Measurements from ENCODE around the gene IGF2R.

Gene IGF2R

DNA sequence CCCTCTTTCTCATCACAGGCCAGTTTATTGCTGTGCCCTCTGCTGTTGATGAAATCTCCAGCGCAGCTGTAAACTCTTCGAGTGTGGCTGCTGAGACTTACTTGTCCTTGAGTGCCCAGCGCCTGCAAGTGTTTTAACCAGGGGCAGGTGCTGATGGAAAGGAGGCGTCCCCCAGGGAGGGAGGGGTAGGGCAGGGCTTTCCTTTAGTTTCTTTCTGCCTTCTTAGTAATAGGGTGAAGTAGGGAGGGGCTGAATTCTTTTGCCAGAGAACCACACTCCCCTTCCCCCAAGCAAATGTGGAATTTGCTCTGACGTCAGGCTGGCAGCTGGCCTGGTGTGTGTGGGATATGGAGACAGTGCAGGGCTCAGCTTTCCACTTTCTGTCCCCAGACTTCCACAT is 61.2 kb downstream of the IGF2R start:
- TF ChIP-seq, protein P1, sequence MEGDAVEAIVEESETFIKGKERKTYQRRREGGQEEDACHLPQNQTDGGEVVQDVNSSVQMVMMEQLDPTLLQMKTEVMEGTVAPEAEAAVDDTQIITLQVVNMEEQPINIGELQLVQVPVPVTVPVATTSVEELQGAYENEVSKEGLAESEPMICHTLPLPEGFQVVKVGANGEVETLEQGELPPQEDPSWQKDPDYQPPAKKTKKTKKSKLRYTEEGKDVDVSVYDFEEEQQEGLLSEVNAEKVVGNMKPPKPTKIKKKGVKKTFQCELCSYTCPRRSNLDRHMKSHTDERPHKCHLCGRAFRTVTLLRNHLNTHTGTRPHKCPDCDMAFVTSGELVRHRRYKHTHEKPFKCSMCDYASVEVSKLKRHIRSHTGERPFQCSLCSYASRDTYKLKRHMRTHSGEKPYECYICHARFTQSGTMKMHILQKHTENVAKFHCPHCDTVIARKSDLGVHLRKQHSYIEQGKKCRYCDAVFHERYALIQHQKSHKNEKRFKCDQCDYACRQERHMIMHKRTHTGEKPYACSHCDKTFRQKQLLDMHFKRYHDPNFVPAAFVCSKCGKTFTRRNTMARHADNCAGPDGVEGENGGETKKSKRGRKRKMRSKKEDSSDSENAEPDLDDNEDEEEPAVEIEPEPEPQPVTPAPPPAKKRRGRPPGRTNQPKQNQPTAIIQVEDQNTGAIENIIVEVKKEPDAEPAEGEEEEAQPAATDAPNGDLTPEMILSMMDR (conservative IDR thresholded peaks at IDR 0.05; ENCODE audit: control insufficient read depth, insufficient read depth, low read depth, low read length): peak; percentile 3
- peak; percentile 97 for DNase-seq (ENCODE audit: low read depth)
- no peak overlapping the region for H3K4me3 ChIP-seq (ENCODE audit: control insufficient read depth, low read depth, low read length)

DNA sequence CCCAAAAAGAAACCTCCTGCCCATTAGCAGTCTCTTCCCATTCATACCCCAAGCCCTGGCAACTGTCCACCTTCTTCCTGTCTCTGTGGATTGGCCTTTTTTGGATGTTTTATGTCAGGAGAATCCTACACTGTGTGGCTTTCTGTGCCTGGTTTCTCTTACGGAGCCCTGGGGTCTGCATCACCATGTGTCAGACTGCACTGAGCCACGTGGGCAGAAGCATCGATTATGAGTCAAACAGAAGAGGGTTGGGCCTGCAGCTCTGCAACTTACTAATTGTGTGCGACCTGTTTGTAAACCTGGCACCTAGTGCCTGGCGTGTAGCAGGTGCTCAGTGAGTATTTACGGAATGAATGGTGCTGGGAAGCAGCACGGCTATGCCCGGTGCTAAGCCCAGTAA is 62.6 kb downstream of the IGF2R start:
- no peak overlapping the region for H3K4me3 ChIP-seq (ENCODE audit: control insufficient read depth, low read depth, low read length)
- peak; percentile 81 for DNase-seq (ENCODE audit: low read depth)

DNA sequence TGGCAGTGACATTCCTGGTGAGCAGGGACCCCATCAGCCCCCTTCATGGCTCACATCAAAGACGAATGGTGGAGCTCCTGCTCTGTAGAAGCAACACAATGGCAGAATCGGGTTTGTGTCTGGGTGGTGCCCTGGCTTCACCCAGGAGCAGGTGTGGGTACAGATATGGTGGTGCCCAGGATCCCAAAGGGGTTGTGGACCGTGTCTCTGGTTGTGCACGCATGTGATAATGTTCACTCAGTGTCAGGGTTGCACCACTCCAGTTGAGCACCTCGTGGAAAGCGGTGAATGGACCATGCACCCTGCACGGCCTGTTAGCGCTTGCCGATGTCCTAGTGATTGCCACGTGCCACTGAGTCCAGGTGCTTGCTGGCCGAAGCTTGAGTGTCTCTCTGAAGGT is 63.0 kb downstream of the IGF2R start:
- no peak overlapping the region for H3K4me3 ChIP-seq (ENCODE audit: control insufficient read depth, low read depth, low read length)
- TF ChIP-seq, protein P1 (conservative IDR thresholded peaks at IDR 0.05; ENCODE audit: control insufficient read depth, insufficient read depth, low read depth, low read length): no peak
- no peak for DNase-seq (ENCODE audit: low read depth)

More for the DNA sequence above, 62.6 kb downstream of the IGF2R start:
- TF ChIP-seq, protein P1 (conservative IDR thresholded peaks at IDR 0.05; ENCODE audit: control insufficient read depth, insufficient read depth, low read depth, low read length): no peak

DNA sequence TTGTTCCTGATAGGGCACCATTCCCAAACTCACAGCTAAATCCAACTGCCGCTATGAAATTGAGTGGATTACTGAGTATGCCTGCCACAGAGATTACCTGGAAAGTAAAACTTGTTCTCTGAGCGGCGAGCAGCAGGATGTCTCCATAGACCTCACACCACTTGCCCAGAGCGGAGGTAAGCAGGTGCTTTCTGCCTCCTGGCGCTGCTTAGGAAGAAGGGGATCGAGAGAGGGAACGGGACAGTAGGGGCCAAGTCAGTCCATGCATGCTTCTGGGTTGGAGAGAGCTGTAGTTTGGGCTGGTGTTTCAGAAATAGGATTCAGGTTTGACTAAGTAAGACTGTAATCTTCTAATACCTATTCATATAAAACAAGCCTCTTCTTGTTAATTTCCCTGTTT is 63.7 kb downstream of the IGF2R start:
- no peak overlapping the region for H3K4me3 ChIP-seq (ENCODE audit: control insufficient read depth, low read depth, low read length)

DNA sequence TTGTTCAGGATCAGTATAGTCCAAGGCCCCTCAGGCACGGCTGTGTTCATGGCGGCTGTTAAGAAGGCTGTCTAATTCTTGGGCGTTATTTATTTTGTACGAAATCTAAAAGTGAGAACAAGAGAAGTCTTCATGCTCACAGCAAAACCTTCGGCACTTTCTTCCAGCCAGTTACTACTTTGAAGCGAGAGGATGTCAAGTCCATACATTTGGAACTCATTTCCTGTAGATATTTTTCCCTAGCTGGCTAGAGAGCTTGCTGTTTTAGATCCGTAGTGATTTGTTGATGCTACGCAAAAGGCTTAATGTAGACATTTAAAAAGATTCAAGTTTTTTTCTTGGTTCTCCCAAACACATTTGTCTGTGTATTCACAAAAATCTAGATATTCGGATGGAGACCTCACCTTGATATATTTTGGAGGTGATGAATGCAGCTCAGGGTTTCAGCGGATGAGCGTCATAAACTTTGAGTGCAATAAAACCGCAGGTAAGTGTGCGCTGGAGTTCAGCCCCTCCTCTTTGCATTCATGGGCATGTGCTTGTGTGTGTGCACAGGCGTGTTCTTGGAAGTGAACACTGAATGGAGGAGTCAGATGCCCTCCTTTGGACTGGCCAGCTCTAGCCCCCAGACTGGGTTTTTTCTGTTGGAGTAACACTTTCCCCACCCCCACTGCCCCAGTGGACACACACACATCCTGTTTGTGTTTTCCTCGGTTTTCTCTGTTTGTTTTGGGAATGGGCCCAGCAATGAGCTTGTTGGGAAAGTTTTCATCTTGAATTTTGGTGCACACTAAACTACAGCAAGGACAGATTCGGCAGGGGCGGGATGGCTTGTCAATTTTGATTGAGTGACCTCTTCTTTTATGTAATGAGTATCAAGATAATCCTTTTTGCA is 65.4 kb downstream of the IGF2R start:
- TF ChIP-seq, protein P1 (conservative IDR thresholded peaks at IDR 0.05; ENCODE audit: control insufficient read depth, insufficient read depth, low read depth, low read length): no peak
- peak; percentile 45 for DNase-seq (ENCODE audit: low read depth)
- no peak overlapping the region for H3K4me3 ChIP-seq (ENCODE audit: control insufficient read depth, low read depth, low read length)

More for the DNA sequence above, 63.7 kb downstream of the IGF2R start:
- DNase-seq (ENCODE audit: low read depth): no peak
- TF ChIP-seq, protein P1 (conservative IDR thresholded peaks at IDR 0.05; ENCODE audit: control insufficient read depth, insufficient read depth, low read depth, low read length): no peak

DNA sequence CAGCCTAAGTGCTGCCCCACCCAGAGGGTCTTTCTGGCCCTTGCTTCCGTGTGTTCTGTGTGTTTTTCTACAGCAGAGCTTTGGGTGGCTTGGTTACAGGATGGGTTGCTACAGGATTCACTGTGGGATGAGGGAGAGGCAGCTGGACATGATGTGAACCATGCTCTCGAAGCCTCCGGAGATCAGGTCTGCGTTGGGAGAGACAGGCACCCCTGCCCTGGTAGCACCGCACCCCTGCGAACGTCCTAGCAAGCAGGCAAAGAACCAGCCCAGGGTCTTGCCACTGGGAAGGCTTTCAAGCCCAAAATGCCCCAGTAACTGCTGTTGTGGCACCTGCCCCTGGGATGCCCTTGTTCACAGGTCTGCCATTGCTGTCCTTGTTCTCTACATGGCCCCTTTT is 66.4 kb downstream of the IGF2R start:
- no peak for DNase-seq (ENCODE audit: low read depth)
- H3K4me3 ChIP-seq (ENCODE audit: control insufficient read depth, low read depth, low read length): no peak overlapping the region
- TF ChIP-seq, protein P1 (conservative IDR thresholded peaks at IDR 0.05; ENCODE audit: control insufficient read depth, insufficient read depth, low read depth, low read length): no peak
